GM12872 (cell line): ENCODE measurements around the gene TMED10.
A peak's percentile ranks its signal among the peaks of the same experiment; 100 is the strongest.

Experiments
- CTCF ChIP-seq: IDR thresholded peaks from 3 replicates; pipeline ENCODE4 v1.5.1; 2011; ENCODE audit warnings: low read depth, mild to moderate bottlenecking, low read length, moderate library complexity; ENCODE audit not compliant: insufficient read depth

The TMED10 gene

DNA sequence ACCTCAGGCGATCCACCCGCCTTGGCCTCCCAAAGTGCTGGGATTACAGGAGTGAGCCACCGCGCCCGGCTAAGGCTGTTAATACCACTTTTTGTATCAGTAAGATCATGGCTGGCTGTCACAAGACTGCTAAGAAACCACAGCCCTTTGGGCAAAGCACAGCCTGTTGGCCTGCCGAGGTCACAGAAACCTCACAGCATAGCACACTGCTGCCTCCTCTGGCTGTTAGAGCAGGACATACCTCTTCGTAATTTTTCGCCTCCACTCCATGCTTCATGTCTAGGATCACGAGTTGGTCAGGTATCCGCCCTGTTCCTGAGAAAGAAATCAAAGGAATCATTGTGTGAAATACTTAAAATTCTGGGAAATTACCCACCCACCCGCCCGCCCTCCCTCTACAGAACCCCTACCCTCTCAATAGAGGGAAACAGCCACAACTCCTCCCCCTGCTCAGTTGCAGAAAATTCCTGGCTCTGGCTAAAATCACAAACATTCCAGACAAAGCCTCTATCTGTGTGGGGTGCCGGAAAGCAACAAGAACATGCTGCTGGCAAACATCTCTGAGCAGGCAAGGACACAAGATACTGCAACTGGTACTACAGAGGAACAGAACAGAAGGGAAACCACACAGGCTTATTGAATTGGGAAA lies 28.9 kb downstream of the TMED10 start:
- 0 out of 3 replicates have a peak, but pooled peaks have one; percentile 22 for TF ChIP-seq CTCF

DNA sequence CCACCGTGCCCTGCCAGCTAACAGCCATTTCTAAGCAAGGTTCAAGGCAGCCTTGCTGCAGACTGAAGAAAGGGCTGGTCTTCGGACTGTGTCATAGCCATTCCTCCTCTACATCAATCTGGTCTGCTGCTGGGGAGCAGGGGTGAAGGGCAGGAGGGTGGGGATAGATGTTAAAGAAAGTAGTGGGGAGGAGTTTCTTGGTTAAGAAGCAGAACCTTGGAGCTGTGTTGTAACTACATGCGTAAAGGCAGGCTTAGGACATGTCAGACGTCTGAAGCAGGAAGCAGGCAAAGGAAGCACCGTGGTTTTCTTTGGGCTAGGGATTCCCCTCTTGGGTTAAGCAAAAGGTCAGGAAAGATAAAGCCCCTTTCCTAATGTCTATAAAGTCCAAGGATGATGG lies 31.5 kb downstream of the TMED10 start:
- no peak for TF ChIP-seq CTCF

GRCh38 chr14:75143761-75144527 lies 32.5 kb downstream of the TMED10 start:
- no peak for TF ChIP-seq CTCF

- TF ChIP-seq CTCF: no peak
These were observed 33.9 kb downstream of the TMED10 start for GRCh38 chr14:75142494-75142893.

GRCh38 chr14:75141967-75142366 lies 34.4 kb downstream of the TMED10 start:
- TF ChIP-seq CTCF: peak; percentile 47; the same call in 2 of the 3 replicates

GRCh38 chr14:75141062-75141461 lies 35.4 kb downstream of the TMED10 start:
- no peak for TF ChIP-seq CTCF

- no peak for TF ChIP-seq CTCF
These were observed 35.8 kb downstream of the TMED10 start for GRCh38 chr14:75140620-75141019.
